Heart left ventricle (tissue), 13 donors: Measurements from ENCODE around the gene SLC9A3.

Experiments used
- CTCF ChIP-seq, 12 donors: fragments of 200-600 bp; sonication (generic) in 4 of 12; IDR thresholded peaks; one replicate each; pipeline versions ENCODE4 v1.5.0 to v1.8.0; 2018 to 2022; ENCODE audit warnings: antibody characterized with exemption in 12 of 12, mild to moderate bottlenecking in 5 of 12
- POLR2A ChIP-seq, 2 donors: fragments of 450-650 bp; IDR thresholded peaks; one replicate each; pipeline ENCODE4 v1.6.1; 2017; ENCODE audit warnings: antibody characterized with exemption in 2 of 2, mild to moderate bottlenecking in 2 of 2, moderate library complexity in 2 of 2
- donor health status: ischemic (EF 13 %, LVEDD 7.1; RV severe dilation, severe dysfunction).
- donor health status: DM: no; HTN: yes; CAD: no.
- donor health status: DM: no; HTN: no; CAD: no.
- donor health status: ischemic (EF 25% LVEDD 6.9; RV normal size, moderate dysfunction).
- donor health status: ischemic (EF 25% LVEDD 5.7; RV mildly dilated, moderate dysfunction).
- donor health status: ischemic (EF 35%, LVEDD 5.7; RV mildly dilated, moderate dysfunction).
- donor health status: nonischemic (EF 11% LVEDD 7.7; RV severe dilation, severe dysfunction).
- donor health status: DM: yes; HTN: yes; CAD: no.
- donor health status: PGD.
- donor health status: ischemic (EF 29% LVEDD 5.4; RV normal size, mild dysfunction).
- donor health status: nonischemic (EF 23%, LVEDD 6.1; RV moderate dilation, normal function).

- TF ChIP-seq POLR2A (IDR thresholded peaks at IDR 0.05), result no peak
- no peak for TF ChIP-seq CTCF (IDR thresholded peaks at IDR 0.05)
Observed at GRCh38 chr5:479566-480319, 44.5 kb downstream of the SLC9A3 start.
